ENCODE results near the gene PPAT.
"Not testable (repeated sequence)": the region's sequence is repeated elsewhere in the genome, so short reads cannot be mapped to it uniquely, and the experiment has no call there.

The PPAT gene

GRCh38 chr4:56435140-56435926 is at the start of gene PPAT:
Gene PPAT (minus strand): TSS chr4:56435615. CDS start chr4:56435477, 138 bp downstream.
- DNase-seq (ENCODE audit: low read depth, low spot score) = peak; percentile 95

GRCh38 chr4:56480691-56481090 is 45.3 kb upstream of the PPAT start:
- DNase-seq (ENCODE audit: low read depth, low spot score) = no peak

- DNase-seq (ENCODE audit: low read depth, low spot score) = no peak
Observed at GRCh38 chr4:56477192-56477702, 41.8 kb upstream of the PPAT start.

DNA sequence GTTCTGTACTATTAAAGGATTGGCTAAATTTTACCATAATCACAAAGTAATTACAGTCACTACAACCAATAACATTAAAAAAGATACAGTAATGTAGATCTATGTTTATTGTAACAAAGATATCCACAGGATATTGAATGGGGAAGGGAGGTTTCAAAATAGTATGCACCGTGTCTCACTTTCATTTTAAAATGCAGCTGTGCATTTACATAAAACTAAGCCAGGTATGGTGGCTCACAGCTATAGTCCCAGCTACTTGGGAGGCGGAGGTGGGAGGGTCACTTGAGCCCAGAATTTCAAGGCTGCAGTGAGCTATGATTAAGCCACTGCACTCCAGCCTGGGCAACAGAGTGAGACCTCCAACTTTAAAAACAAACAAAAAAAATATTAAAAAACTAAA is 40.5 kb upstream of the PPAT start:
- no peak for DNase-seq (ENCODE audit: low read depth, low spot score)

- DNase-seq (ENCODE audit: low read depth, low spot score) = no peak
Observed at GRCh38 chr4:56469489-56470210, 34.2 kb upstream of the PPAT start.

- DNase-seq (ENCODE audit: low read depth, low spot score) = no peak
Observed at GRCh38 chr4:56468097-56468422, 32.6 kb upstream of the PPAT start.

DNA sequence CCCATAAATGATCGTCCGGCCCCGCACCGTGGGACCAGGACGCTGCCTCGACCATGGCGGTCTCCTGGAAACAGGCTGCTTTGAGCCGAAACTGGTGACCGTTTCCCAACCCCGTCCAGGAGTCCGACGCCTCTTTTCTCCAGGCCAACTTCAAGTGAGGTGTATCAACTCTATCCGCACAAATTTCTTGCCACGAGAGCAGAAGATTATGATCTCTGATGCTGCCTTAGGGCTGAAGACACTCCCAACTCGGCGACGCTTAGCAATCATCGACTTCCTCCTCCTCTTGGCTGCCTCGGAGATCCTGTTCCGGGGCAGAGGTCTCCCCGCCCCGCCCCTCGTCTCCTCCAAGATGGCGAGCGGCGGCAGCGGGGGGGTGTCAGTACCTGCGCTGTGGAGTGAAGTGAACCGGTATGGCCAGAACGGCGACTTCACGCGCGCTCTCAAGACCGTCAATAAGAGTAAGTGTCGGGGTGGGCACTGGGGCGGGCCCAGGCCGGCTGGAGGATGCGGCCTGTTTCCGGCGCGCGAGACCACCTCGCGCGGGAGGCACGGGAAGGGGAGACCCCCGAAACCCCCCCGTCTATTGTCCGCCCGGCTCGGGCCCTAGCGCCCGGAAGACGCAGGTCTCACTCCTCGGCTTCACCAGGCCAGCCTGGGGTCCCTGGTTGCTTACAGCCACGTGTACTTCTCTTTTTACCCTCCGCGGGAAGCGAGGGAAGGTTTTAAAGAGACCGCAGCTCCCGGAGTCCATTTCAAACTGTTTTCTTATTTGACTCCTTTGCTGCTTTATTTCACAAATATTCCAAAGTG is 32.1 kb upstream of the PPAT start, which contains the start of gene SRP72:
Gene SRP72 (plus strand): TSS at position 334 of the 813 bp plus-strand sequence. CDS start 19 bp downstream, at position 353.
- DNase-seq (ENCODE audit: low read depth, low spot score) = peak; percentile 30

DNA sequence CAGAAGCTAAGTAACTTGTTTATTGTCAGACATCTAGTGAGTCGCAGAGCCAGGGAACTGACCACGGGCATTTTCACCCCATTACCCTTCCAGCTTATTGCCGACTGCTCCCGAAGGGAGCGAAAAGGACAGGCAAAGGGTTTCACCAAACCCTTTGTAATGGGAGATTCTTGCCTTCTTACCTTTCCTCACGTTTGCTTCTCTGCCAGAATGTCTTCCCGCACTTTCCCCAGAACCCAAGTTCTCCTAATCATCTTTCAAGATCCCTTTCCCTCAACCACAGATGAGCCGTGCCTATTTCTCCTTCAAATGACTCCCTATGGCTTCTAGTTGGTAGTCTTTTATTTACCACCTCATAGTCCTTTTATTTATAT is 31.5 kb upstream of the PPAT start:
- no peak for DNase-seq (ENCODE audit: low read depth, low spot score)

- DNase-seq (ENCODE audit: low read depth, low spot score) = not testable (repeated sequence)
Observed at GRCh38 chr4:56466296-56466761, 30.9 kb upstream of the PPAT start.

- DNase-seq (ENCODE audit: low read depth, low spot score) = no peak
Observed at GRCh38 chr4:56465599-56466295, 30.3 kb upstream of the PPAT start.

- DNase-seq (ENCODE audit: low read depth, low spot score) = no peak
Observed at GRCh38 chr4:56464581-56464980, 29.2 kb upstream of the PPAT start.

DNA sequence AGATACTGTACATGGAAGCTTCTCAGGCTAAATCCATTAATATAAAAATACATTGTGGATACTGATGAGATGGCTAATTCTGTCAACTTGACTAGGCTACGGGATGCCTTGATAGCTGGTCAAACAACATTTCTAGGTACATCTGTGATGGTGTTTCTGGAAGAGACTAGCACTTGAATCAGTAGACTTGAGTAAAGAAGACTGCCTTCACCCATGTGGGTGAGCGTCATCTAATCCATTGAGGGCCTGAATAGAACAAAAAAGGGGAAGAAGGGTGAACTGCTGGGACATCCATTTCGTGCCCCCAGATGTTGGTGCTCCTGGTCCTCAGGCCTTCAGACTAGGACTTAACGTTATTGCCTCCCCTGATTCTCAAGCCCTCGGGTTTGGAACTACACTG is 28.3 kb upstream of the PPAT start:
- DNase-seq (ENCODE audit: low read depth, low spot score) = no peak

GRCh38 chr4:56462157-56462556 is 26.7 kb upstream of the PPAT start:
- no peak for DNase-seq (ENCODE audit: low read depth, low spot score)

DNA sequence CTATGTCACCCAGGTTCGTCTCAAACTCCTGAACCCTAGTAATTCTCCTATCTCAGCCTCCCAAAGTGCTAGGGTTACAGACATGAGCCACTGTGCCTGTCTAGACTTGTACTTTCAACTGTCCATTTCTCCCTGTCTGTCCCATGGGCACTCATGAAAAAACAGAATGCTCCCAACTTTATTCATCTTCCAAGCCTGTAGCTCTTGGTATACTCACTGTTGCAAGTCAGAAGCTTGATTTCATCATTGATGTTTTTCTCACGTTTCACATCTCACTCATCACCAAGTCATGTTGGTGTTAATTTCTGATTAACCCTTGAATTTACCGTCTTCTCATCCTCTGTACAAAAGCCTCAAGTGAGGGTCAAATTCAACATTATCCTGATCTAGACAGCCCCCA is 24.7 kb upstream of the PPAT start:
- no peak for DNase-seq (ENCODE audit: low read depth, low spot score)

GRCh38 chr4:56450342-56450741 is 14.9 kb upstream of the PPAT start:
- DNase-seq (ENCODE audit: low read depth, low spot score) = no peak

DNA sequence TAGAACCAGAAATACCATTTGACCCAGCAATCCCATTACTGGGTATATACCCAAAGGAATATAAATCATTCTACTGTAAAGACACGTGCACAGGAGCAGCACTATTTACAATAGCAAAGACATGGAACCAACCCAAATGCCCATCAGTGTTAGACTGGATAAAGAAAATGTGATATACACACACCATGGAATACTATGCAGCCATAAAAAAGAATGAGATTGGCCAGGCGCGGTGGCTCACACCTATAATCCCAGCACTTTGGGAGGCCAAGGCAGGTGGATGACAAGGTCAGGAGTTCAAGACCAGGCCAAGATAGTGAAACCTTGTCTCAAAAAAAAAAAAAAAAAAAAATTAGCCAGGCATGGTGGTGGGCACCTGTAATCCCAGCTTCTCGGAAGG is 14.1 kb upstream of the PPAT start:
- DNase-seq (ENCODE audit: low read depth, low spot score) = not testable (repeated sequence)

- no peak for DNase-seq (ENCODE audit: low read depth, low spot score)
Observed at GRCh38 chr4:56448301-56448700, 12.9 kb upstream of the PPAT start.

DNA sequence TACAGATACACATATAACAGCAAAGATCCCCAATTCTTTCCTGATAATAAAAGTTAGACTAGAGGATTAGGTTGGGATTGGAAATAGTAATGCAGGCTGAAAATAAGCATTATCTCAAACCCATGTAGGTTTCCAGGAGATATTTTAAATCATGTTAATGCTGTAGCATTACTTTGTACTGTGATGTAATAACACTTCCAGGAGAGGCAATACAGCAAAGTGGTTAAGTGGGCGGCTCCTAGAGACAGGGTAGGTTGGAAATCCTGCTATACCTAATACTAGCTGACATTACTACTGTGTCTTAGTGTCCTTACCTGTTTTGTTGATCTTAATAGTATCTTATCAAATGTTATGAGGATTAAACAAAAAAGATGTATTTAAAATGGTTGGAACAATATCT is 10.3 kb upstream of the PPAT start:
- no peak for DNase-seq (ENCODE audit: low read depth, low spot score)

GRCh38 chr4:56444719-56445118 is 9.3 kb upstream of the PPAT start:
- DNase-seq (ENCODE audit: low read depth, low spot score) = no peak

GRCh38 chr4:56440983-56441382 is 5.6 kb upstream of the PPAT start:
- no peak for DNase-seq (ENCODE audit: low read depth, low spot score)

DNA sequence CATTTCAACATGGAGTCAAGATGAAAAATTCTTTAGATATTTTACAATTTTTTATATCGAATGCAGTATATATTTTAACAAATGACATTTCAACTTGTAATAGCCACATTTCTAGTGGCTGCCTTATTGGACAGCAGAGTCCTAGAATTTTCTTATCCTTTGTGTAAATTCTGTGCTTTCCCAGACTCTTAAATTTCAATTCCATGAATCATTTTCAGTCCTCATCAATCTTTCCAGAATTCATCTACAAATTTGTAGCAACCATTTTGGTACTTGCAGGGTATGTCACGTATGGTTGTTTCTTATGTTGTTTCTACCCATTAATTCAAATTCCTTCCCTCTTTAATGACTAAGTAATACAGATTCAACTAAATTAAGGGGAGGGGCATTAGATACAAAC is 3.4 kb upstream of the PPAT start:
- no peak for DNase-seq (ENCODE audit: low read depth, low spot score)

Data from brain pericyte (primary cell).